Glomerular endothelial cell (primary cell): Measurements from ENCODE around the gene BCO1. TPM values are rescaled to one million over a fixed set of nuclear protein-coding genes. Genes with fewer than 3 reads are reported as not detected.

ENCODE experiments used
- DNase-seq: peaks from one replicate; pipeline ENCODE4 v3.0.0-alpha.2; 2011; ENCODE audit warnings: low read depth, low spot score; ENCODE audit errors: extremely low read depth
- total RNA-seq: library from RNA; depleted of rRNA; stranded (reverse); fragments of >200 nt; gene quantifications from 2 replicates; pipeline ENCODE4 v1.2.3, GENCODE V29; 2015

Gene BCO1
- total RNA-seq, 1 donor from 2014 or later = not detected

DNA sequence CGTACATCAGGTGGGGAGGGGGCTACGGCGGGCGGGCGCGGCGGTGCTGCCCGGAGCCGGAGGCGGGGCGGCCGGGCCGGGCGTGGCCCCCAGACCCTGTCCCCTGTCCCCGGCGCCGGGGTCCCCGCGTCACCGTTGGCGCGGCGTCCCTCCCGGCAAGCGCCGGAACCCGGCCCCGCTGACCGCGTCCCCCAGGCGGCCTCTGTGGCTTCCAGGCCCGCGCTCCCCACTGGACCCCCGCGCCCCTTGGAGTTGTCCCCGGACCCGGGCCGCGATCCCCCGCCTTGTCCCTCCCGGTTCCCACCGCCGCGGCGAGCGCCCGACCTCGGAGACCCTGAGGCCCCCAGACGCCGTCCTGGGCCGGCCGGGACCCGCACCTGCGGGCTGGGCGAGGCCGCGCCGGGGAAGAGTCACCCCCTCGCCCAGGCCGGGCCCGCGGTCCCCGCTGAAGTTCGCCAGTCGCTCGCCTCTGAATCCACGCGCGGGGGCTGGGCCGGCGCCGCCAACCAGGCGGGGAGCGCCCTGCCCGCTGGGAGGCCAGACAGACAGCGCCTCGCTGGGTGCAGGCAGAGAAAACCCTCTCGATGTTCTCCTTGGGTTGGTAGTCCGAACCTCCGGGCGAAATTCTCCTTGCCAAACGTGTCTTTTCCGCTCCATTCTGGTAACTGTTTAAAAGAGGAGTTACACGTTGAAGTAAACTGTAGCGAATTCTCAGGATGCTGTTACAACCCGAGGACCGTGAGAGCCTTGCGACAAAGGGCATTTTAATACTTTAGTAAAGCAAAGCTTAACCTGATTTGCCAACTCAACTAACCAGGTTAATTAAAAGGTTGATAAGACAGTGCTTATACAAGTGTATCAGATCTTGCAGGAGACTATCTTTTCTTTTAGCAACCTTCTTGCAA lies 77.0 kb downstream of the BCO1 start:
- no peak for DNase-seq

DNA sequence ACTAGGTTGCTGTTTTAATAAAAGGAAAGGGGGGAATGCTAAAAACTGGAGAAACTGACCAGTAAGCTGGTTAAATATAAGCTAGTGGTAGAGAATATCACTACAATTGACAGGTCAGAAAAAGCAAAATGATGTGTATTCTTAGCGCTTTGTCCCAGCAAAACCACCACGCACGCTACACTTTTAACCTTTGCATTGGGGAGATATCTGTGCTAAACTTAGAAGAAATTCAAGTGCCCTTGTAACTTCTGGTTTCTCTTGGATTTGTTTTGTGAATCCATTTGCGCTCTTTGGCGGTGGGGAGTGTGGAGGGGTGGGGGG lies 77.6 kb downstream of the BCO1 start:
- no peak for DNase-seq

GRCh38 chr16:81318711-81319110 lies 80.2 kb downstream of the BCO1 start:
- DNase-seq = no peak

DNA sequence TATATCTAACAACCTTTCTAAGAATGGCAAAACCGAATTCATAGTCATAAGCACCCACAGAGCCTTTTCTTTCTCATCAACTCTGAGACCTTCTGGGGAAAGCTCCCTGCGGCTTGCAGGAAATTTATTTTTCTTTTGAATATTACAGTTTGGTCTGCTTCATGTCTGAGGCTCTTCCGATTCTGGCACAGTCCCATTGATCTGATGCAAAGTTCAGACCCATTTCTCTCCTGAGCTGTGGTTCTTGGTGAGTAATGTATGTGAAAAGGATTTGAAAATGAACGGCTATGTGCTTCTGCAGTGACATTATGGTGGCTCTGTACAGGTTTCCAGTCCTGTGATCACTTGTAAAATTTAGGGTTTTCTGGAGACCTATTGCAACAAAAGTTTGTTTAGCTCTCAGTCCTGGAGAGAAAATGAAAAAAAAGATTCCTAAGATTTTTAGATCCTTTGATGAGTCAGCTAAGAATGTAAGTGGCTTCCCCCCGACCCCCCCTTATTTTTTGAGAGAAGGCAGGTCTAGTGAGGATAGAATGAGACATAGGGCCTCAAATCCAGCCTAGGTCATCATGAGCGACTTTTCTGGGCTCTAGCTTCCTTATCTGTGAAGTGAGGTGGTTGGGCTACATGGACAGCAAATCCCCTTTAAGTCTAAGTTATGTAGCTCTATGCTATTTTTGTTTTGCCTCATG lies 80.9 kb downstream of the BCO1 start:
- no peak for DNase-seq

DNA sequence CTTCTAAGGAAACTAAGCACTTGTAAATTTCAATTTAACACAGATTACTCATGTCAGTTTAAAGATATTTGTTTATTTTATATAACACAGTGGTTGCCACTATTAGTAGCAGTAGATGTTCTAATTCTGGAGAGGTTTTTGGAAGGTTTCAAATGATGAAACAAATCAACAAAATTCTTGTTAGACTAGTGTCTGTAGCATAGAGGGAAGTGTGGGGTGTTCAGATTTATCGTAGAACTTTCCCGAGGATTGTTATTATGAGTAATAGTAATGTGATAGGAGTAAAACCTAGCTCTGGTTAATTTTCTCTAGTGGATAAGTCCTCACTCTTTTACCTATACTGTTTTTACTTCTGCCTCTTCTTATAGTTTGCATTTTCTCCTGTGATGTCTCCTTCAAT lies 82.5 kb downstream of the BCO1 start:
- DNase-seq = no peak

DNA sequence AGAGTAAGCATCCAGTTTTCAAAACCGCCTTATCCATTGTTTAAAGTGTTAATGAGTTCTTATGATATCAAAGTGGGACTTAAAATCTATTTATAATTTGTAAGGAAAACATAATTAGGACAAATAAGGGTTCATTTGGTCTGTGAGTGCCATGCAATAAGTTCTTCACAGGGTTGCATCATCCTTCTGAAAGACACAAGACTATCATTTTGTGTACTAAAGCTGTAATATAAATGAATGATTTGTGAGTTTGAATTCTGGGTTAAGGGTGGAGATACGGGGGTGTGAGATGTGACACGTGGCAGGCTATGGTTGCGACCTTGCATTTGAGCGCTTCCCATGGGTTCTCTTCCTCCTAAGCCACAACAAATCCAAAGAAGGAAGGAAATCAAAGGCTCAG lies 83.0 kb downstream of the BCO1 start:
- no peak for DNase-seq

GRCh38 chr16:81324808-81325207 lies 86.3 kb downstream of the BCO1 start:
- DNase-seq = no peak

DNA sequence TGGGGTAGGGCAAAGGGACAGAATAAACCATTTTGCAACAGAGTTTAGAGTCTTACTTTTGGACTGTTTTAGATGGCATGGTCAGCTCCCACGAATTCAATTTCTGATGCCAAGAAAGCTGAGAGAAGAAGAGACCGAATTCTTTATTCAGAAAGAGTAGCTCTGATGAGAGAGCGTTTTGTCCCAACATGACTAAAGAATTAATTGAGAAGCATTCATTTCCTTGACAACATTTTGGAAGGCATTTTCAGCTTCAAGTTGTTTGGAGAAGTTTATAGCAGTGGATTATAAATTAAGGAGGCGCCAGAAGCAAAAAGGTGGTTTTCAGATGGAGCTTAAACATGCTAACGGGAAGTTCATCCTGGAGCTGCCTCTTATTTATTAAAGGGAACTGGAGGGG lies 88.5 kb downstream of the BCO1 start:
- DNase-seq = no peak

DNA sequence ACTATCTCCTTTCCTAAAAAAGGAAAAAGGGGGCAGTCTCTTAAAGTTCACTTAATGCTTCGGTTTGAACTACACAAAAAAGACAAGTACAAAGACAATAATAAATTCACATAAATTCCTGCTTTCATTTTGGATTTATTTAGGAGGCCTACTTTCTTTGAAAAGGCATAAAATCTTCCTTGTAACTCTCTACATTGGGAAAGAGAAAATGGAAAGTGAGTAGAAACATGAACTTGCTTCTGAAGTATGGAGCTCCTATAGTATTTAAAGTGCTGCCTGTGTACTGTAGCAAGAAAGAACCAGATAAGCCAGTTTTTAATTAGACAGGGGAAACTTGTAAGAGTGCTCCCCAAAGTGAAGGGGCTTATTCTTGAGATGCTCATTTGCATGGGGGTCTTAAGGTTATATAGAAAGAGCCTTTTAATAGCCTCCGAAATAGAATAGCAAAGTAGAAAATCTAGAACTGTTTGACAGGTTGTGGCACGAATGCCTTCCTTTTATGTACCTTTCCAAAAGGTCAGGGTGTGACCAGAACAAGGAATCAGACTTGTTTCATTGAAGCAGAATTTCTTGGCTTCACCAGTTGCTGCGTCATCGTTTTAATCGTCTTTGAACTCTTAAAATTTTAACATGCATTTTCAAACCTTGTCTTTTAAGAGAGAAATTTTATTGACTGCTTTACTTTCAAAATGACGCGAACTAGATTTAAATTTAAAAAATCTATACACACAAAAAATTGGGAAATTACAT lies 89.1 kb downstream of the BCO1 start:
- DNase-seq = no peak

- DNase-seq = no peak
These were observed 91.5 kb downstream of the BCO1 start for GRCh38 chr16:81329947-81330346.

- DNase-seq = no peak
These were observed 94.9 kb downstream of the BCO1 start for GRCh38 chr16:81333356-81333755.

DNA sequence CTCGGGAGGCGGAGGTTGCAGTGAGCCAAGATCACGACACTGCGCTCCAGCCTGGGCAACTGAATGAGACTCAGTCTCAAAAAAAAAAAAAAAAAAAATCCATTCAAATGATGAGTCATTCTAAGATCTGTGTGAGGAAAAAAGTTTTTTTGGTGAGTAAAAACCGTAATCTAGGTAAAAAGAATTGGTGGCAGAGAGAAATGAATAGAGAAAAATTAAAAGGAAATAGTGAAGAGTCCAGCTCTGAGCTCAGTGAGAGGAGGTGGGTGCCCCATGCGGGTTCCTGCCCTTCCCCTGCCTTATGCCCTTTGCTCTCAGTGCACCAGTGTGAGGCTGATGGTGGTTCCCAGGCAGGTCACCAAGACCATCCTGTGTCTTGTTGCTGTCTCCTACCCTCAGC lies 97.2 kb downstream of the BCO1 start:
- DNase-seq = no peak

- no peak for DNase-seq
These were observed 98.6 kb downstream of the BCO1 start for GRCh38 chr16:81337097-81337496.

Other genes with a start within 250 kb of the BCO1 start
- 51.9 and 56.7 TPM in 2 replicates for gene CMC2, start 231.8 kb upstream of the BCO1 start, total RNA-seq
- 15.7 and 19.6 TPM in 2 replicates for gene CENPN, start 231.5 kb upstream of the BCO1 start, total RNA-seq
- 29.6 and 30.3 TPM in 2 replicates for gene ATMIN, start 202.8 kb upstream of the BCO1 start, total RNA-seq
- gene C16orf46, start 161.5 kb upstream of the BCO1 start, total RNA-seq = 0.58 TPM in 1 of 2 replicates, not detected in the other
- gene GCSH, start 142.3 kb upstream of the BCO1 start, total RNA-seq = 17.2 and 23.1 TPM in 2 replicates
- 6.6 and 8.1 TPM in 2 replicates for gene GAN, start 76.3 kb downstream of the BCO1 start, total RNA-seq
- 41.9 and 111 TPM in 2 replicates for gene CMIP, start 206.1 kb downstream of the BCO1 start, total RNA-seq